ENCODE data around the gene RMDN3.

The RMDN3 gene

DNA sequence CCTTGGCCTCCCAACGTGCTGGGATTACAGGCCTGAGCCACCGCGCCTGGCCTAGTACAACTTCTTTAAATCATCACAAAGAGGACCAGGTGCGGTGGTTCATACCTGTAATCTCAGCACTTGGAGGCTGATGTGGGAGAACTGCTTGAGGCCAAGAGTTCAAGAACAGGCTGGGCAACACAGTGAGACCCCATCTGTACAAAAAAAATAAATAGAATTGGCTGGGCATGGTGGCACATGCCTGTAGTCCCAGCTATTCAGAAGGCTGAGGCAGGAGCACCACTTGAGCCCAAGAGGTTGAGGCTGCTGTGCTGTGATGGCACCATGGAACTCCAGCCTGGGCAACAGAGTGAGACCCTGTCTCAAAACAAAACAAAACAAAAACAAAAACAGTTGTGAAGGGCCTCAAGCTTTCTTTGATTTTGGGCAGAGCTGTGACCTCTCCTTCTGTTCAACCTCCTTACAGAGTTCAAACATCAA is 5.9 kb downstream of the RMDN3 start:
- DNase-seq: no peak
- no peak overlapping the region for H3K4me2 ChIP-seq (ENCODE audit: insufficient read depth, low read length)
- peaks cover 62% of the 10 kb centered on the region for H3K36me3 ChIP-seq (ENCODE audit: insufficient read depth, low read length)

DNA sequence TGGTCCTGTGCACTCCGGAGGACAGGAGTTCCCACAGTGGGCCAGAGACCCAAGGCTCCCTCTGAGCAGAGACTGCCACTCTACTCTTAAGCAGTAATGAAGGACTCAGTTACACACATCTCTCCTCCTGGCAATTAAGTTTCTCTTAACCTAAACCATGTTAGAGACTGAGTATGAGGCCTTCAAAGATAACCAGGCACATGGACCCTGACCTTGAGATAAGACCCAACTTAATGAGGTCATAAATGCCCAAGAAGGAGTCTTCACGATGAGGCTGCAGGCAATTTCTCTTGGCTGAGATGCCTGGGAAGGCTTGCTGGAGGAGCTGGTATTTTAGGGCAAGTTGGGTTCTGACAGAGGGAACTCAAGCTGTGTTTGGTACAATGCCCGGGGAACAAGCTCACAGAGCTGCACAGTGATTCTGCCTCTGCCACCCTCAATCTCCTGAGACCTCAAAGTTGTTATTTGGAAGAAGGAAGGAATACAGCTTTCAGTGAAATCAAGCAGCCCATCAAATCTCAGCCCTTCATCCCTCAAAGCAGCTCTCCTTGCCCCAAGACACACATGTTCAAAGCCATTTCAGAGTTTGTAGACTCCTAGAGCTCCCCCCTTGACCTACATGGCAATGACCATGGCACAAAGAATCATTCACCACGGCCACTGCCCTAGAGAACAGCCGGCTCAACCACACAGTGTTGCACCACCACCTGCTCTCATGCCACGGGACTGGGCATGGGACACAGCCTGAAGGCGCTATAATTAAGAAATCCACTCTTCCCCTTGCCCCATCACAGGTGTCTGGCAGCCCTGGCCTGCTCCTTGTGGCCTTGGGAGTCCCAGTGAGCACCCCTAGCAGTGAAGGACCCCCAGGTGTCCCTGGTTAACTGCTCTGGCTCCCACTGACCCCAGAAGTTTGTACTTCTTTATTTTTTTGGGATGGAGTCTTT is 7.1 kb downstream of the RMDN3 start:
- Histone ChIP-seq H3K36me3 (ENCODE audit: insufficient read depth, low read length) (peaks cover 75% of the 10 kb centered on the region), H3K9me3 (ENCODE audit: insufficient read depth, low read length, severe bottlenecking) (no peaks in the 10 kb centered on the region), H2AFZ (ENCODE audit: low read depth, low read length) (no peak overlapping the region), H3K4me2 (ENCODE audit: insufficient read depth, low read length) (no peak overlapping the region), H4K20me1 (ENCODE audit: insufficient read depth, low read length) (peaks cover 13% of the 10 kb centered on the region; the same call in 1 of the 2 replicates), H3K4me3 (ENCODE audit: low read depth in 1 of 2, low read length in 2 of 2) (no peak overlapping the region), H3K9ac (ENCODE audit: low read depth, low read length) (no peak overlapping the region), H3K79me2 (ENCODE audit: insufficient read depth, low read length) (peaks cover 22% of the 10 kb centered on the region), H3K27ac (ENCODE audit: low read length) (no peak overlapping the region), H3K27me3 (ENCODE audit: insufficient read depth, low read length, poor library complexity) (no peaks in the 10 kb centered on the region), H3K4me1 (ENCODE audit: insufficient read depth, low read length) (peaks cover 19% of the 10 kb centered on the region; the same call in 1 of the 2 replicates)
- TF ChIP-seq EZH2 (IDR thresholded peaks at IDR 0.05; ENCODE audit: borderline replicate concordance, low read depth, low read length, severe bottlenecking) (no peak), CTCF (IDR thresholded peaks at IDR 0.05; ENCODE audit: borderline replicate concordance, extremely low read depth, low read length, poor library complexity, severe bottlenecking) (no peak)
- ATAC-seq (ENCODE audit: insufficient read depth, low read depth) (no peak), DNase-seq (no peak)

More for the DNA sequence above, 5.9 kb downstream of the RMDN3 start:
- Histone ChIP-seq H2AFZ (ENCODE audit: low read depth, low read length) (no peak overlapping the region), H3K9me3 (ENCODE audit: insufficient read depth, low read length, severe bottlenecking) (no peaks in the 10 kb centered on the region), H3K9ac (ENCODE audit: low read depth, low read length) (no peak overlapping the region), H3K4me3 (ENCODE audit: low read depth in 1 of 2, low read length in 2 of 2) (no peak overlapping the region), H4K20me1 (ENCODE audit: insufficient read depth, low read length) (peaks cover 13% of the 10 kb centered on the region; the same call in 1 of the 2 replicates), H3K27ac (ENCODE audit: low read length) (no peak overlapping the region), H3K27me3 (ENCODE audit: insufficient read depth, low read length, poor library complexity) (no peaks in the 10 kb centered on the region), H3K4me1 (ENCODE audit: insufficient read depth, low read length) (peaks cover 31% of the 10 kb centered on the region), H3K79me2 (ENCODE audit: insufficient read depth, low read length) (peaks cover 29% of the 10 kb centered on the region)
- no peak for ATAC-seq (ENCODE audit: insufficient read depth, low read depth)
- TF ChIP-seq CTCF (IDR thresholded peaks at IDR 0.05; ENCODE audit: borderline replicate concordance, extremely low read depth, low read length, poor library complexity, severe bottlenecking) (no peak), EZH2 (IDR thresholded peaks at IDR 0.05; ENCODE audit: borderline replicate concordance, low read depth, low read length, severe bottlenecking) (no peak)

GRCh38 chr15:40746916-40747418 is 8.1 kb downstream of the RMDN3 start:
- DNase-seq: no peak
- peaks cover 12% of the 10 kb centered on the region for H3K79me2 ChIP-seq (ENCODE audit: insufficient read depth, low read length)

More at GRCh38 chr15:40746916-40747418, 8.1 kb downstream of the RMDN3 start:
- Histone ChIP-seq H3K9ac (ENCODE audit: low read depth, low read length) (no peak overlapping the region), H2AFZ (ENCODE audit: low read depth, low read length) (no peak overlapping the region), H3K4me1 (ENCODE audit: insufficient read depth, low read length) (peaks cover 9% of the 10 kb centered on the region; the same call in 1 of the 2 replicates), H3K4me2 (ENCODE audit: insufficient read depth, low read length) (no peak overlapping the region), H3K9me3 (ENCODE audit: insufficient read depth, low read length, severe bottlenecking) (no peaks in the 10 kb centered on the region), H3K4me3 (ENCODE audit: low read depth in 1 of 2, low read length in 2 of 2) (no peak overlapping the region), H3K27me3 (ENCODE audit: insufficient read depth, low read length, poor library complexity) (no peaks in the 10 kb centered on the region), H4K20me1 (ENCODE audit: insufficient read depth, low read length) (peaks cover 11% of the 10 kb centered on the region; the same call in 1 of the 2 replicates), H3K36me3 (ENCODE audit: insufficient read depth, low read length) (peaks cover 76% of the 10 kb centered on the region), H3K27ac (ENCODE audit: low read length) (peak overlapping the region; percentile 16; the same call in 1 of the 2 replicates)
- TF ChIP-seq CTCF (IDR thresholded peaks at IDR 0.05; ENCODE audit: borderline replicate concordance, extremely low read depth, low read length, poor library complexity, severe bottlenecking) (no peak), EZH2 (IDR thresholded peaks at IDR 0.05; ENCODE audit: borderline replicate concordance, low read depth, low read length, severe bottlenecking) (no peak)
- ATAC-seq (ENCODE audit: insufficient read depth, low read depth): no peak
